Suprapubic skin (tissue), 4 donors: ENCODE results near the gene ZBTB20.

Experiments
- CTCF ChIP-seq, 2 donors: fragments of 200-600 bp in 1 of 2; fragments of 450-650 bp in 1 of 2; sonication (generic) in 1 of 2; IDR thresholded peaks; one replicate each; pipeline ENCODE4 v1.5.1; 2016 to 2019; ENCODE audit warnings: antibody characterized with exemption in 2 of 2, mild to moderate bottlenecking in 1 of 2, moderate library complexity in 1 of 2
- EP300 ChIP-seq: sonication (generic); formaldehyde crosslinking; IDR thresholded peaks from one replicate; pipeline ENCODE4 v1.6.1; 2017; ENCODE audit warnings: antibody characterized with exemption
- POLR2A ChIP-seq, 2 donors: fragments of 450-650 bp; IDR thresholded peaks; one replicate each; pipeline ENCODE4 v1.6.1; 2017; ENCODE audit warnings: antibody characterized with exemption in 2 of 2, mild to moderate bottlenecking in 2 of 2, moderate library complexity in 2 of 2
- POLR2AphosphoS5 ChIP-seq, 3 donors: sonication (generic); formaldehyde crosslinking; IDR thresholded peaks; one replicate each; pipeline ENCODE4 v1.6.1; 2017; ENCODE audit warnings: antibody characterized with exemption in 3 of 3

- TF ChIP-seq POLR2A (IDR thresholded peaks at IDR 0.05) (no peak), CTCF (IDR thresholded peaks at IDR 0.05) (no peak), POLR2AphosphoS5 (IDR thresholded peaks at IDR 0.05) (no peak), EP300 (no peak)
Observed at GRCh38 chr3:114585687-114586086, 561.4 kb downstream of the ZBTB20 start.
